ENCODE results near the gene ATP9A.
A peak's percentile ranks its signal among the peaks of the same experiment; 100 is the strongest.
"Not testable (repeated sequence)": the region's sequence is repeated elsewhere in the genome, so short reads cannot be mapped to it uniquely, and the experiment has no call there.

The ATP9A gene

GRCh38 chr20:51723026-51723425 is 45.2 kb downstream of the ATP9A start:
- H3K4me1 ChIP-seq (ENCODE audit: control insufficient read depth in 2 of 2, insufficient read depth in 1 of 2, low read depth in 1 of 2, low read length in 2 of 2); H3K14ac ChIP-seq (ENCODE audit: low read length); H3K4ac ChIP-seq (ENCODE audit: low read length); H2AK5ac ChIP-seq (ENCODE audit: low read depth, low read length); H3K9me3 ChIP-seq (replicated peaks in 1 of 2; ENCODE audit: control insufficient read depth in 2 of 2, insufficient read depth in 1 of 2, low read depth in 1 of 2, low read length in 2 of 2); H2BK15ac ChIP-seq (ENCODE audit: low read length); H3K18ac ChIP-seq (ENCODE audit: low read length); H3K9ac ChIP-seq (ENCODE audit: low read depth, low read length, poor library complexity); H2AFZ ChIP-seq (ENCODE audit: low read length); H3K4me2 ChIP-seq (ENCODE audit: insufficient read depth, low read length, poor library complexity, severe bottlenecking); H3K4me3 ChIP-seq (ENCODE audit: low read length in 2 of 2); H3K79me1 ChIP-seq (ENCODE audit: low read depth, low read length); H3K27me3 ChIP-seq (ENCODE audit: control insufficient read depth in 3 of 3, insufficient read depth in 3 of 3, low read depth in 1 of 3, low read length in 3 of 3); H2BK5ac ChIP-seq (ENCODE audit: low read length); H3K23ac ChIP-seq (ENCODE audit: low read depth, low read length, poor library complexity); H2BK120ac ChIP-seq (ENCODE audit: low read depth, low read length); H4K91ac ChIP-seq (ENCODE audit: low read depth, low read length, poor library complexity); H2BK12ac ChIP-seq (ENCODE audit: low read length); DNase-seq (ENCODE audit: low spot score); H4K8ac ChIP-seq (ENCODE audit: low read depth, low read length); H3K27ac ChIP-seq (replicated peaks; ENCODE audit: low read length): not testable (repeated sequence)
- no CpG with 5 or more reads among the region's 2 CpGs for WGBS, 2 donors (ENCODE audit: extremely low coverage in 2 of 2, insufficient read length in 2 of 2, insufficient replicate concordance in 1 of 2)
- peaks cover 0 to 16% of the 10 kb centered on the region in 2 donors for H3K36me3 ChIP-seq (replicated peaks in 1 of 2; ENCODE audit: control insufficient read depth in 2 of 2, insufficient read depth in 2 of 2, low read length in 2 of 2)

- H3K9ac ChIP-seq (ENCODE audit: low read depth, low read length, poor library complexity); H3K4me1 ChIP-seq (ENCODE audit: control insufficient read depth in 2 of 2, insufficient read depth in 1 of 2, low read depth in 1 of 2, low read length in 2 of 2); H4K91ac ChIP-seq (ENCODE audit: low read depth, low read length, poor library complexity); H3K14ac ChIP-seq (ENCODE audit: low read length); H2BK12ac ChIP-seq (ENCODE audit: low read length); H2BK5ac ChIP-seq (ENCODE audit: low read length); H3K79me1 ChIP-seq (ENCODE audit: low read depth, low read length); H3K4me3 ChIP-seq (ENCODE audit: low read length in 2 of 2); H3K27ac ChIP-seq (replicated peaks; ENCODE audit: low read length); H3K27me3 ChIP-seq (ENCODE audit: control insufficient read depth in 3 of 3, insufficient read depth in 3 of 3, low read depth in 1 of 3, low read length in 3 of 3); H3K18ac ChIP-seq (ENCODE audit: low read length); H2AFZ ChIP-seq (ENCODE audit: low read length); H3K23ac ChIP-seq (ENCODE audit: low read depth, low read length, poor library complexity); H2BK120ac ChIP-seq (ENCODE audit: low read depth, low read length); H3K9me3 ChIP-seq (replicated peaks in 1 of 2; ENCODE audit: control insufficient read depth in 2 of 2, insufficient read depth in 1 of 2, low read depth in 1 of 2, low read length in 2 of 2); H3K4ac ChIP-seq (ENCODE audit: low read length); H2AK5ac ChIP-seq (ENCODE audit: low read depth, low read length); H2BK15ac ChIP-seq (ENCODE audit: low read length); DNase-seq (ENCODE audit: low spot score); H4K8ac ChIP-seq (ENCODE audit: low read depth, low read length); H3K4me2 ChIP-seq (ENCODE audit: insufficient read depth, low read length, poor library complexity, severe bottlenecking): not testable (repeated sequence)
- H3K36me3 ChIP-seq (replicated peaks in 1 of 2; ENCODE audit: control insufficient read depth in 2 of 2, insufficient read depth in 2 of 2, low read length in 2 of 2) = peaks cover 0 to 16% of the 10 kb centered on the region in 2 donors
- no CpG with 5 or more reads among the region's 4 CpGs for WGBS, 2 donors (ENCODE audit: extremely low coverage in 2 of 2, insufficient read length in 2 of 2, insufficient replicate concordance in 1 of 2)
These were observed 45.9 kb downstream of the ATP9A start for GRCh38 chr20:51722246-51722645.

- WGBS, 2 donors (ENCODE audit: extremely low coverage in 2 of 2, insufficient read length in 2 of 2, insufficient replicate concordance in 1 of 2) = no CpG with 5 or more reads among the region's 8 CpGs
- H2BK5ac ChIP-seq (ENCODE audit: low read length) = no peak overlapping the region
- no peak overlapping the region for H2BK15ac ChIP-seq (ENCODE audit: low read length)
- peaks cover 0 to 16% of the 10 kb centered on the region in 2 donors for H3K36me3 ChIP-seq (replicated peaks in 1 of 2; ENCODE audit: control insufficient read depth in 2 of 2, insufficient read depth in 2 of 2, low read length in 2 of 2)
- H2BK12ac ChIP-seq (ENCODE audit: low read length) = no peak overlapping the region
- no peaks in the 10 kb centered on the region for H3K79me1 ChIP-seq (ENCODE audit: low read depth, low read length)
- no peak overlapping the region for H4K8ac ChIP-seq (ENCODE audit: low read depth, low read length)
- no peak overlapping the region for H3K4me2 ChIP-seq (ENCODE audit: insufficient read depth, low read length, poor library complexity, severe bottlenecking)
- H2AFZ ChIP-seq (ENCODE audit: low read length) = no peak overlapping the region
- no peak overlapping the region for H3K23ac ChIP-seq (ENCODE audit: low read depth, low read length, poor library complexity)
- no peaks in the 10 kb centered on the region for H3K9me3 ChIP-seq (replicated peaks in 1 of 2; ENCODE audit: control insufficient read depth in 2 of 2, insufficient read depth in 1 of 2, low read depth in 1 of 2, low read length in 2 of 2)
- no peak overlapping the region for H3K4me3 ChIP-seq (ENCODE audit: low read length in 2 of 2)
- no peaks in the 10 kb centered on the region for H3K27me3 ChIP-seq (ENCODE audit: control insufficient read depth in 3 of 3, insufficient read depth in 3 of 3, low read depth in 1 of 3, low read length in 3 of 3)
- DNase-seq (ENCODE audit: low spot score) = no peak
- no peak overlapping the region for H3K9ac ChIP-seq (ENCODE audit: low read depth, low read length, poor library complexity)
- H3K27ac ChIP-seq (replicated peaks; ENCODE audit: low read length) = no peak overlapping the region
- H3K4me1 ChIP-seq (ENCODE audit: control insufficient read depth in 2 of 2, insufficient read depth in 1 of 2, low read depth in 1 of 2, low read length in 2 of 2) = peaks cover 0 to 2% of the 10 kb centered on the region in 2 donors
- H2BK120ac ChIP-seq (ENCODE audit: low read depth, low read length) = no peak overlapping the region
- H4K91ac ChIP-seq (ENCODE audit: low read depth, low read length, poor library complexity) = no peak overlapping the region
- H3K18ac ChIP-seq (ENCODE audit: low read length) = no peak overlapping the region
- no peak overlapping the region for H2AK5ac ChIP-seq (ENCODE audit: low read depth, low read length)
- no peak overlapping the region for H3K4ac ChIP-seq (ENCODE audit: low read length)
- H3K14ac ChIP-seq (ENCODE audit: low read length) = no peak overlapping the region
These were observed 47.3 kb downstream of the ATP9A start for GRCh38 chr20:51720854-51721253.

GRCh38 chr20:51720384-51720783 is 47.8 kb downstream of the ATP9A start:
- Histone ChIP-seq H3K4me2 (ENCODE audit: insufficient read depth, low read length, poor library complexity, severe bottlenecking) (no peak overlapping the region), H4K91ac (ENCODE audit: low read depth, low read length, poor library complexity) (no peak overlapping the region), H3K4me1 (ENCODE audit: control insufficient read depth in 2 of 2, insufficient read depth in 1 of 2, low read depth in 1 of 2, low read length in 2 of 2) (peaks cover 3 to 5% of the 10 kb centered on the region in 2 donors), H4K8ac (ENCODE audit: low read depth, low read length) (no peak overlapping the region), H3K9ac (ENCODE audit: low read depth, low read length, poor library complexity) (no peak overlapping the region), H3K27me3 (ENCODE audit: control insufficient read depth in 3 of 3, insufficient read depth in 3 of 3, low read depth in 1 of 3, low read length in 3 of 3) (no peaks in the 10 kb centered on the region), H2BK5ac (ENCODE audit: low read length) (no peak overlapping the region), H3K23ac (ENCODE audit: low read depth, low read length, poor library complexity) (no peak overlapping the region), H2BK120ac (ENCODE audit: low read depth, low read length) (no peak overlapping the region), H3K36me3 (replicated peaks in 1 of 2; ENCODE audit: control insufficient read depth in 2 of 2, insufficient read depth in 2 of 2, low read length in 2 of 2) (peaks cover 0 to 11% of the 10 kb centered on the region in 2 donors), H2AFZ (ENCODE audit: low read length) (no peak overlapping the region), H2BK12ac (ENCODE audit: low read length) (no peak overlapping the region), H3K18ac (ENCODE audit: low read length) (no peak overlapping the region), H3K9me3 (replicated peaks in 1 of 2; ENCODE audit: control insufficient read depth in 2 of 2, insufficient read depth in 1 of 2, low read depth in 1 of 2, low read length in 2 of 2) (no peaks in the 10 kb centered on the region), H2BK15ac (ENCODE audit: low read length) (no peak overlapping the region), H3K4me3 (ENCODE audit: low read length in 2 of 2) (peak overlapping the region in 1 of 2 donors; percentile 14), H3K14ac (ENCODE audit: low read length) (no peak overlapping the region), H3K27ac (replicated peaks; ENCODE audit: low read length) (no peak overlapping the region), H3K79me1 (ENCODE audit: low read depth, low read length) (no peaks in the 10 kb centered on the region), H2AK5ac (ENCODE audit: low read depth, low read length) (no peak overlapping the region), H3K4ac (ENCODE audit: low read length) (no peak overlapping the region)
- no CpG with 5 or more reads among the region's 9 CpGs for WGBS, 2 donors (ENCODE audit: extremely low coverage in 2 of 2, insufficient read length in 2 of 2, insufficient replicate concordance in 1 of 2)
- DNase-seq (ENCODE audit: low spot score) = no peak
